Ishikawa (cell line): ENCODE data around the gene MFSD2A.

Experiments
- CEBPB ChIP-seq: IDR thresholded peaks from 2 replicates; pipeline ENCODE4 v1.6.1; 2012
- CREB1 ChIP-seq: IDR thresholded peaks from 2 replicates; pipeline ENCODE4 v1.6.1; 2012; ENCODE audit warnings: low read depth
- EGR1 ChIP-seq: IDR thresholded peaks from 2 replicates; pipeline ENCODE4 v1.6.1; 2012
- EP300 ChIP-seq: IDR thresholded peaks from 2 replicates; pipeline ENCODE4 v1.6.1; 2012; ENCODE audit warnings: borderline replicate concordance
- NFIC ChIP-seq: IDR thresholded peaks from 2 replicates; pipeline ENCODE4 v1.6.1; 2012
- RAD21 ChIP-seq: IDR thresholded peaks from 2 replicates; pipeline ENCODE4 v1.6.1; 2012; ENCODE audit warnings: low read depth
- TAF1 ChIP-seq: IDR thresholded peaks from 2 replicates; pipeline ENCODE4 v1.6.1; 2012; ENCODE audit warnings: low read depth, mild to moderate bottlenecking
- TCF12 ChIP-seq: IDR thresholded peaks from 2 replicates; pipeline ENCODE4 v1.6.1; 2012; ENCODE audit warnings: low read depth
- TEAD4 ChIP-seq: IDR thresholded peaks from 2 replicates; pipeline ENCODE4 v1.6.1; 2012
- USF1 ChIP-seq: IDR thresholded peaks from 2 replicates; pipeline ENCODE4 v1.6.1; 2012
- YY1 ChIP-seq: IDR thresholded peaks from 2 replicates; pipeline ENCODE4 v1.6.1; 2012; ENCODE audit warnings: low read depth
- ZBTB7A ChIP-seq: IDR thresholded peaks from 2 replicates; pipeline ENCODE4 v1.6.1; 2012; ENCODE audit warnings: low read depth
- TF ChIP-seq, protein P1 (sequence below): IDR thresholded peaks from 2 replicates; pipeline ENCODE4 v1.6.1; 2012
- TF ChIP-seq, protein P2 (sequence below): IDR thresholded peaks from 2 replicates; pipeline ENCODE4 v1.6.1; 2012; ENCODE audit warnings: low read depth, mild to moderate bottlenecking

Gene MFSD2A

DNA sequence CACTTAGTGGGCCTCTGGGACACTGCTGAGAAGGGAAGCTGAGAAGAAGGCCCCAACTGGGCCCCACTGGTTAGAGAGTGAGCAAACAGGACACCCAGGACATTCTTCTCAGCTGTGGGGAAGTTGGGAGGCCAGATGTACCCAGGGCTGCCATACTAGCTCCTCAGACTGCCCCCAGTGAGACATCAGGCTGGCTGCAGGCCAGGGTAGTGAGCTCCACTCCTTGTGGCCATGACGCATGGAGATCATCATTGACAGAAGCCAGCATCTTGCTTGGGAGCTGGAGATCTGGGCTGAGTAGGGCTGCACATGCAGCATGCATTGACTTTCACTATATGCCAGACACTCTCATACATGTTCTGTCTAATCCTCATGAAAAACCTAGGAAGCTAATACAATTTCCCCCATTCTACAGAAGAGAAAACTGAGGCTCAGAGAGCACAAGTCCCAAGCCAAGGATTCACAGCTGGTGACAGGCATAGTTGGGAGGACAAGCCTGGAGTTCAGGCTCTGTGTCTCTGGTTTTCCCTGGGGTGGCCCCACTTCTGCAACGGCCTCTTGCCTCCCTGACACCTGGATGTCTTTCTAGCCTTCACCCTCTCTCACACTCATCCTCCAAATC lies 29.1 kb upstream of the MFSD2A start:
- no peak for TF ChIP-seq USF1
- TF ChIP-seq YY1, result no peak
- no peak for TF ChIP-seq TCF12
- TF ChIP-seq, protein P1, sequence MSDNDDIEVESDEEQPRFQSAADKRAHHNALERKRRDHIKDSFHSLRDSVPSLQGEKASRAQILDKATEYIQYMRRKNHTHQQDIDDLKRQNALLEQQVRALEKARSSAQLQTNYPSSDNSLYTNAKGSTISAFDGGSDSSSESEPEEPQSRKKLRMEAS, result no peak
- no peak for TF ChIP-seq RAD21
- TF ChIP-seq TEAD4, result no peak
- TF ChIP-seq CREB1, result no peak
- no peak for TF ChIP-seq EP300
- TF ChIP-seq CEBPB, result no peak

- TF ChIP-seq EP300 (peak; percentile 59; the same call in 1 of the 2 replicates), NFIC (peak; percentile 57; the same call in 1 of the 2 replicates), RAD21 (no peak), TEAD4 (no peak), CEBPB (no peak), EGR1 (no peak), CREB1 (no peak), TAF1 (no peak), TCF12 (peak; percentile 71; the same call in 1 of the 2 replicates), USF1 (no peak)
- TF ChIP-seq, protein P1, result no peak
- TF ChIP-seq, protein P2, sequence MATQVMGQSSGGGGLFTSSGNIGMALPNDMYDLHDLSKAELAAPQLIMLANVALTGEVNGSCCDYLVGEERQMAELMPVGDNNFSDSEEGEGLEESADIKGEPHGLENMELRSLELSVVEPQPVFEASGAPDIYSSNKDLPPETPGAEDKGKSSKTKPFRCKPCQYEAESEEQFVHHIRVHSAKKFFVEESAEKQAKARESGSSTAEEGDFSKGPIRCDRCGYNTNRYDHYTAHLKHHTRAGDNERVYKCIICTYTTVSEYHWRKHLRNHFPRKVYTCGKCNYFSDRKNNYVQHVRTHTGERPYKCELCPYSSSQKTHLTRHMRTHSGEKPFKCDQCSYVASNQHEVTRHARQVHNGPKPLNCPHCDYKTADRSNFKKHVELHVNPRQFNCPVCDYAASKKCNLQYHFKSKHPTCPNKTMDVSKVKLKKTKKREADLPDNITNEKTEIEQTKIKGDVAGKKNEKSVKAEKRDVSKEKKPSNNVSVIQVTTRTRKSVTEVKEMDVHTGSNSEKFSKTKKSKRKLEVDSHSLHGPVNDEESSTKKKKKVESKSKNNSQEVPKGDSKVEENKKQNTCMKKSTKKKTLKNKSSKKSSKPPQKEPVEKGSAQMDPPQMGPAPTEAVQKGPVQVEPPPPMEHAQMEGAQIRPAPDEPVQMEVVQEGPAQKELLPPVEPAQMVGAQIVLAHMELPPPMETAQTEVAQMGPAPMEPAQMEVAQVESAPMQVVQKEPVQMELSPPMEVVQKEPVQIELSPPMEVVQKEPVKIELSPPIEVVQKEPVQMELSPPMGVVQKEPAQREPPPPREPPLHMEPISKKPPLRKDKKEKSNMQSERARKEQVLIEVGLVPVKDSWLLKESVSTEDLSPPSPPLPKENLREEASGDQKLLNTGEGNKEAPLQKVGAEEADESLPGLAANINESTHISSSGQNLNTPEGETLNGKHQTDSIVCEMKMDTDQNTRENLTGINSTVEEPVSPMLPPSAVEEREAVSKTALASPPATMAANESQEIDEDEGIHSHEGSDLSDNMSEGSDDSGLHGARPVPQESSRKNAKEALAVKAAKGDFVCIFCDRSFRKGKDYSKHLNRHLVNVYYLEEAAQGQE, result no peak
Measured at GRCh38 chr1:39926343-39926793, 28.6 kb upstream of the MFSD2A start.

- TF ChIP-seq, protein P2, result no peak
- peak; percentile 75; the same call in 1 of the 2 replicates for TF ChIP-seq TEAD4
- TF ChIP-seq YY1, result no peak
- no peak for TF ChIP-seq CEBPB
- 0 out of 2 replicates have a peak, but pooled peaks have one; percentile 59 for TF ChIP-seq TCF12
- TF ChIP-seq CREB1, result no peak
- peak; percentile 38 for TF ChIP-seq NFIC
Measured at GRCh38 chr1:39926820-39927219, 28.1 kb upstream of the MFSD2A start.

DNA sequence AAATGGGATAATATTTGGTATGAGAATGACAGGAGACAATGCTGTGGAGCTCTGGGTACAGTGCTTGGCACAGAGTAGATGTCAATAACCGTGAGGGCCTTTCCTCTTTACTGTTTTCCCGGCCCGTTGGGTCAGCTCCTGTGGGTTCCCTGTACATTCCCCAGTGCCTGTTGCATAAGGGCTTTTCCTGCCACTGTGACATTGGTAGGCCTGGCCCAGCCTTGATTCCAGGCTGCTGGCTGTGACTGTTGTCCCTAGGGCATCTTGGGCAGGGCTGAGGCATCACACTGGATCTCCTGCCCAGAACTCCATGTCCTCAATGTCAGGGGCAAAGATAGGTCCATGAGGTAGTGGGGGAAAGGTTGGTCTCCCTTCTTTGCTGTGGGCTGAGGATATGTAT lies 27.4 kb upstream of the MFSD2A start:
- TF ChIP-seq, protein P2, result no peak
- TF ChIP-seq CREB1, result no peak
- no peak for TF ChIP-seq TEAD4

DNA sequence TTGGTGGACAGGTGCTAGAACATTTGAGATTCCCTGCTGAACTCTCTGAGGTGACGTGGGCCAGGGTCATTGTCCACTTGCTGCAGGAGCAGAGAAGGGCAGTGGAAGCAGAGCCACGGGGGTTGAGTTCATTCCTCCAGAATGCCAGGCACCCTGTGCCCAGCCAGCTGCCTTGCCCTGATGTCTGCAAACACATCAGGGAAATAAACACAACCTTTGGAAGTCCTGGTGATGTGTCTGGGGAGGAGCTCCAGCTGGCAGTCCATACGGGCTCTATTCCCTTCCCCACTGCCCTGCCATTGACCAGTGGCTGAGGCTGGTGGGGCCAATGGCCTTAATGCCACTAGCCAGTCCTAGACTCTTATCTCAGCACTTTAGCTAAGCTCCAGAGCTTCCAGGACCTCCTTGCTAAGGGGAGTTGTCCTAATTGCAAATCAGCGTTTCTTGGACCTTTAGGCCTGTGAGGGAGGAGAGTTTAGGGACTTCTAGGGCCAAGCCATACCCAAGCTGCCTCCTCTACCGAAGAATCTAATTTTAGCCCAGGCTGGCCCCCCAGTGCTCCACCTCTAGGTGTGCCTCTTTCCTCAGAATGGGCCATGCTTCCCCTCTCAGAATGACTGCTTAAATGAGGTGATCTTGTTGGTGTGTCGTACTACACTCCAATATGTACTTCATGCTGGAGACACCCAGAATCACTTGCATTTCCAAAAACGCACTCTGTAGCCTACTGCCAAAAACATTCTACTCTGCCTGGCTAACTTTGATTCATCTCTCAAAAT lies 25.9 kb upstream of the MFSD2A start:
- TF ChIP-seq, protein P2, result no peak
- TF ChIP-seq CEBPB, result no peak
- no peak for TF ChIP-seq TCF12
- TF ChIP-seq CREB1, result no peak
- no peak for TF ChIP-seq TEAD4
- TF ChIP-seq RAD21, result no peak
- TF ChIP-seq YY1, result no peak
- TF ChIP-seq, protein P1, result no peak
- no peak for TF ChIP-seq USF1
- TF ChIP-seq ZBTB7A, result no peak
- TF ChIP-seq NFIC, result no peak
- TF ChIP-seq EGR1, result no peak
- no peak for TF ChIP-seq TAF1
- TF ChIP-seq EP300, result no peak
